ENCODE data around the gene ZBTB24.
A peak's percentile ranks its signal among the peaks of the same experiment; 100 is the strongest.
"Not testable (repeated sequence)": the region's sequence is repeated elsewhere in the genome, so short reads cannot be mapped to it uniquely, and the experiment has no call there.

The ZBTB24 gene

DNA sequence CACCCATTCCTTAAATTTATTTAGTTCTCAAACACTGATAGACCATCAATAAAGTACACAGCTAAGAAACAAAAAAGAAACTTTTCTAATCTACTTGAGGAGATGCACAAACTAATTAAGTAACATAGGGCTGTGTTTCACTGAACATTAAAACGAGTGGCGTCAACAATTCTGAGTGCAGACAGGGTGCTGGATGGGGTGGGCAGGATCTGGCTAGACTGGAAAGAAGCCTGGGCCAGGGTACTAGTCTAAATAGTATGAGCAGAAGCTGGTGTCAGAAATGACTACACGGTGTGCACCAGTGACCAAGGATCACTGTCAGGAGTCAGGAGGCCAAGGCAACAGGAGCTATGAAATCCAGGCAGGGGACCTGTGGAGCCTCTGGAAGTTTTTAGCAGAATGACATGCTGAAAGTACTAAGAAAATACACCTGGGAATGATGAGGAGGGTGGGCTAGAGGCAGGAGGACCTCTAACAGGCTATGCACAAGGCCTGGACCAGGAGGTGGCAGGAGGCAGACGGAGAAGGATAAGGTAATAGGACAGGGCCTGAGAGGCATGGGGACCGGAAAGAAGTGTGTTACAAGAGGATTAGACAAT lies 13.3 kb downstream of the ZBTB24 start:
- no peak for DNase-seq (ENCODE audit: low spot score)

DNA sequence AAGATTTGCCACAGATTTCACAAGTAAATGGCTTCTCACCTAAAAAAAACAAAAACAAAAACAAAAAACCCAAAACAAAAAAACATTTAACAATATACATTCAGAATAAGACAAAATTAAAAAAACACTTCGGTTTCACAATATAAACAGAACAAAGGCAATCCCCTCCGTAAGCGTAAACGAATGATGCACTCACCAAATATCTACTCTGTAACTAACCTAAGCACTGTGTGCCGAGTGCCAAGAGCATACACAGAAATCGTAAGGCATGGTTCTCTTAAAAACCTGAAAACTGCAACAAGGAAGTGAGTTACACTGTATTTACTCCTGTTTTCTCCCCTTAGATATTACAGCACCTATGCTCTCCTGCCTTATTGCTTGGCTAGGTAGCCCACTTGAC lies 15.3 kb downstream of the ZBTB24 start:
- DNase-seq (ENCODE audit: low spot score) = no peak

DNA sequence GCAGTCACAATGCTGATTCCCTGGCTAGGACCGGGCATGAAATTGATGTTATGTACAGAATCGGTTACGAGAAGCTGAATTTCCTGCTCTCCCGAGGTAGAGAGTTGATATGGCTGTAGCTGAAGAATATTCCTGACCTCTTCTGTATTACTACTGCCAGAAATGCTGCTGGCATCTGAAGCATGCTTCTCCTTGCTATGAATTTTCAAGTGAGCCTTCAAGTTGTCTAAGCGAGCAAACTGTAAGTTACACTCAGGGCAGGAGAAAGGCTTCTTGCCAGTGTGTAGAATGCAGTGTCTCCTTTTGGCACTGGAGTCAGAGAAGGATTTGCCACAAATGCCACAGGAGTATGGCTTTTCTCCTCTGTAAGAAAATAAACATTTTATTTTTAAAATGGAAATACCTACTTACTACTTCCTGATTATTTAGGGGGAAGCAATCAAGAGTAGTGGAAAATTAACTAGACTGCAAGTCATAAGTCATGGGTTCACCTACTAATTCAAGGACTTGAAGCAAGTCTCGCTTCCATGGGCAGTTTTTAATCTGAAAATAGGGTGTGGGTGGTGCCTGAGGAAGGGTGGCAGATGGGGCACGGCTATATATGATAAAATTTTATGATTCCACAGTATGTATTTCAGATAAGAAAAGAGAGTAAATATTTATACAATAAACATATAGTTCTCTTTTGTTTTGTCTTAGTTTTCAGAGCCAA lies 16.7 kb downstream of the ZBTB24 start:
- peak; percentile 51 for DNase-seq (ENCODE audit: low spot score)

DNA sequence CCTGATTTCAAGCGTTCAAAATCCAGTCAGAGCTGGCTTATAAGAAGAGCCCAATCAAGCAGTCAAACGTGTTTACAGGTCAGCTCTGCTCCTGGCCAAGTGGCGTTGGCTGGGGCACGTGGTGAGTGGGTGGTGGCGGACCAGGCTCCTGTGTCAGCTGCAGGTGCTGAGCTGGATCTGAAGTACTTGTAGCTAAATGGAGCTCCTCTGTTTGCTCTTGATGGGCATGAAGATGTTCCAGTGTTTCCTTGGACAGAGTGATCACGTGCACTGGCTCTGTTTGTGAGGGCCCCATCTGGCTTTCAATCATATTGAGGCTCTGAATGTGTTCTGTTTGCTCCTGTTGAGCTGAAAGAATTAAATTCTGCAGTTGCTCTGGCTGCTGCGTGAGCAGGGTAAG lies 17.2 kb downstream of the ZBTB24 start:
- no peak for DNase-seq (ENCODE audit: low spot score)

DNA sequence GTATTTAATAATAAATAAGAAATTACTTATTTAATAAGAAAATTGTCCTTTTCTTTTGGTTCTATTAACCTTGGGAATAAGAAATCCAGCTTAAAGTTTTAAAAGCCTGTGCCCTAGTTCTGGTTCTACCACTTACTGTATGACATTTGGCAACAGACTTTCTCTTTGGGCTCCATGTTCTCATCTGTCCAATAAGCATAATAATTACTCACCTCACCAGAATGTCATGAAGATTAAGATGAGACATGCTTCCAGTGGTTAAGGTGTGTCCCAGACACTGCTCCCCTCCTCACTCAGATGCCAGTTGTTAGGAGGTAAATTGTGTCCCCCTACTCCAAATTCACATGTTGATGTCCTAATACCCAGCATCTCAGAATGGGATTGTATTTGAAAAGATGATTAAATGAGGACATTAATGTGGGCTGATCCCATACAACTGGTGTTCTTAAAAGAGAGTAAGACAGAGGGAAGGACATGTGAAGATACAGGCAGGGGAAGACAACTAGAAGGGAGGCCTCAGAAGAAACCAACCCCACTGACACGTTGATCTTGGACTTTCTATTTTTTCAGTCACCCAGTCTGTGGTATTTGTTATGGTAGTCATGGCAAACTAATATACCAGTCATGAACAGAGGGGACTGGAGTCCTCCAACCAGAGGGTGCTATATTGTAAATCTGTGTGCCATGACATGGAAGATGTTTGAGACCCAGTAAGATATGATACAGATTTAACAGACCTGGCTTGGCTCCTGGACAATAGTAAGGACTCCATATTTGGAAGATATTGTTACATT lies 21.1 kb downstream of the ZBTB24 start:
- no peak for DNase-seq (ENCODE audit: low spot score)

DNA sequence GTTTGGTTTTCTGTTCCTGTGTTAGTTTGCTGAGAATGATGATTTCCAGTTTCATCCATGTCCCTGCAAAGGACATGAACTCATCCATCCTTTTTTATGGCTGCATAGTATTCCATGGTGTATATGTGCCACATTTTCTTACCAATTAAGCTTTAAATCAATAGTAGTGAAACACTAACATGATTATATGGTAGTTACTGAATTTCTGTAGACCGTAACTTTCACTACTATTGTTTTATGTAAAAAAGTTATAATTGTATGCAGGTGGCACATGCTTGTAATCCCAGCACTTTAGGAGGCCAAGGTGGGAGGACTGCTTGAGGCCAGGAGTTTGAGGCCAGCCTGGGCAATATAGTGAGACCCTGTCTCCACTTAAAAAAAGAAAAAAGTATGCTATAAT lies 21.8 kb downstream of the ZBTB24 start:
- not testable (repeated sequence) for DNase-seq (ENCODE audit: low spot score)

DNA sequence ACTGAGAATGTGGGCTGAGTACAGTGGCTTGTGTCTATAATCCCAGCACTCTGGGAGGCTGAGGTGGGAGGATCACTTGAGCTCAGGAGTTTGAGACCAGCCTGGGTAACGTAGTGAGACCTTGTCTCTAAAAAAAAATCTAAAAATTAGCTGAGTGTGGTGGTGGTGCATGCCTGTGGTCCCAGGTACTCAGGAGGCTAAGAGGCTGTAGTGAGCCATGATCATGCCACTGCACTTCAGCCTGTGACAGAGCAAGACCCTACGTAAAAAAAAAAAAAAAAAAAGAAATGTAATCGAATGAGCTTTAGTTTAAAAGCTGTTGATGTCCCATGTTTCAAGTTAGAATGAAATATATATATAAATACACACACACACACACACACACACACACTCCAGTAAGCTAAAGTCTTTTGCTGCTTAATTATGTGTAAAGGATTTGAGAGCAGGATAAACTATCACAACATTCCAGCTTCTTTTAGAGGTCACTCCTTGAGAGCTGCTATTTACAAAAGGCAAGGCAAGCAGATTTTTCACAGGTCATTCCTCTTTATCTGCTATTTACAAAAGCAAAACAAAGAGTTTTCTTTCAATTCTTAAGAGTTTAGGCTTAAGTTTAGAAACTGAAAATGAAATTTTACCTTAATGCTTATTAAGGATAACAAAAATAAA lies 22.7 kb downstream of the ZBTB24 start:
- DNase-seq (ENCODE audit: low spot score) = no peak

DNA sequence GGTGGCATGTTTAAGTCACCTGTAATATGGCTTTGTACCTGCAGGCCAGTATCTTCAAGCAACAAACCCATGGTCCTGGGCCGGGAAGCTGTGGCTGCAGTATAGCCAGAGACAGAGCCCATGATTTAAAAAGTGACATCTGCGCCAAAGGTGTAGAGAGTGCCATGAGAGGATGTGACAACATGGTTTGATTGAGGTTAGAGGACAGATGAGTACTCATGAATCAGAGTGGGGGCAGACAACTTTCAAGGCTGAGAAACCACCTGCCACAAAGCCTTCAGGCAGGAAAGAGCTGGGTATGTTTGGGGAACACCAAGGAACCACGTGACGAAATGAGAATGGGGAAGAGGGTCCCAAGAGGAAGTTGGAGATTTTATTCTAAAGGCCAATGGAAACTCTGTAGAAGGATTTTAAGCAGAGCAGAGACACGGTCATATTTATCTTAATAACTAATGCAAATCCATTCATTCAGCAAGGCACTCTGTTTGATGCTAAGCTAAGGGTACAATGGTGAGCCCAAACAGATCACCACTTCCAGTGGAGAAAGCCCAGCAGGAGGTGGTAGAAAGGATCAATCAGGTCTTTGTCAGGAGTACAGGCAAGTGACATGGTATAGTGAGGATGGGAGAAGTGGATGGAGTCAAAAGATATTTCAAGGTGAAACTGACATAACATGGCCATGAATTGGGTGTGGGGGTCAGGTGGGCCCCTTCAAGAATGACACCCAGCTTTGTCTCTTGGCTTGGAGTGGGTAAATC lies 24.1 kb downstream of the ZBTB24 start:
- no peak for DNase-seq (ENCODE audit: low spot score)

DNA sequence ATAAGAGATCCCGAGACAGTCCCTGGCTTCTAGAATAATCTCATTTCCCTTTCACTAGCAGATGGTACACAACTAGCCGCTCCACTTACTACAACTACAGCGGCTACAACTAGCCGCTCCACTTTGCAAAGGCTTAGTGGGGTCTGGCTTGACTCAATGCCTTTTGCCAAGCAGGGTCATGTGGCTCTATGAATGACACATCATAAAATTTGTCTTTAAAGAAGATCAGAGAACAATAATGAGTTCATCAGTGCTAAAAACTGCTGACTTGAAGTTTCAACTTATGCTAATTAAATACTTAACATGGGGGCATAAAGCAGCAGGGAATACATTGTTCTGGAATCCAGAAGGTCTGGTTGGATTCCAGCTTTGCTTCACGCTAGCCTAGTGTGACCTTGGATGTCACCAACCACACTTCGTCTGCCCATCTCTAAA lies 25.4 kb downstream of the ZBTB24 start:
- DNase-seq (ENCODE audit: low spot score) = no peak

DNA sequence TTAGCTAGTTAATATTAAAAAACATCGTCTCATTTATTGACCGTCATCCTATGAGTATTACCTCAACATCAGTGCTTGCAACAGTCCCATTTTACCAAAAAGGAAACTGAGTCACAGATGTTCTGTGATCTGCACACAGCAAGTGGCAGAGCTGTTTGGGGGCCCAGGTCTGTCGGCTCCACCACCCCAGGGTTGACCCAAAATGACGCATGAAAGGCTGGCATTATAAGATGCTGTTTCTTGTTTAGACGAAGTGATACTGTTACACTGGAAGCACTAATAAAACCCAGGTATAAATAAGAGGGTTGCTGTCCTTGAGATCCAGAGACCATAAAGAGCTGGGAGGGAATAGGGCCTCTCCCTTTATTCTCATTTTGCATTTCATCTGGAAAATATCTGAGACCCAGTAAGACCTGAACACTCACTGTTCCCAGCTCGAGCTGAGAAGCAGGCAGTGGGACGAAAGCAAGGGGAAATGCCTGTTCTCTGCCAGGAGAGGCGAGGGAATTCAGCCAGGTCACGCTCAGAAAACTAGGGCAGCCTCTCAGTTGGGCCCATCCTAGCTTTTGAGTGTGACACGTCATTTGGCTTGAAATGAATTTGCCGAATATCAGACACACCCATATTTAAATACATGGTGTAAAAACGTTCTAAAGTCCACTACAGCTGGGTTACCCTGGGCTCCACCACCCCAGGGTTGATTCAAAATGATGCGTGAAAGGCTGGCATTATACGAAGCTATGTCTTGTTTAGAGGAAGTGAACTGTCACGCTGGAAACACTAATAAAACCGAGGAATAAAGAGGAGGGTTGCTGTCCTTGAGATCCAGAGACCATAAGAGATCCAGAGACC lies 26.1 kb downstream of the ZBTB24 start:
- no peak for DNase-seq (ENCODE audit: low spot score)

DNA sequence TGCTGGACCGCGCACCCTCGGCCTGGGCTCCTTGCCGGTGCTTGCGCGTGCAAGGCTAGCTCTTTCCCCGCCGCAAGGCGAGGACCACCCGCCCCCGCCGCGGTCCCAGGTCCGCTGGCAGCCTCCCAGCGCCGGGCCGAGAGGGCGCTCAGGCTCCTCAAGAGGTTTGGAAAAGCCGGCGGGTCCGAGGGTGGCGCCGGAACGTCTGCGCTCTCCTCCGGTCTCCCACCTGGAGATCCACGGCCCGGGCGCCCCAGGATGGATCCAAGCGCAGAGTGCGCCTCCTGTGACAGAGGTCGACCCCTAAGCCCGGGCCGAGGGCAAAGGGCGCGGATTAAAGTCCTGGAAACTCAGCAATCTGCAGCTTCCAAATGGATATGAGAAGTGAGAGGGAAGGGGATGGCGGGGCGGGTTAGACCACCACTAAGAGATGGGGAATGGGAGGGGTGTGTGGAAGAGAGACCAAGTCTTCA lies 26.9 kb downstream of the ZBTB24 start:
- no peak for DNase-seq (ENCODE audit: low spot score)

DNA sequence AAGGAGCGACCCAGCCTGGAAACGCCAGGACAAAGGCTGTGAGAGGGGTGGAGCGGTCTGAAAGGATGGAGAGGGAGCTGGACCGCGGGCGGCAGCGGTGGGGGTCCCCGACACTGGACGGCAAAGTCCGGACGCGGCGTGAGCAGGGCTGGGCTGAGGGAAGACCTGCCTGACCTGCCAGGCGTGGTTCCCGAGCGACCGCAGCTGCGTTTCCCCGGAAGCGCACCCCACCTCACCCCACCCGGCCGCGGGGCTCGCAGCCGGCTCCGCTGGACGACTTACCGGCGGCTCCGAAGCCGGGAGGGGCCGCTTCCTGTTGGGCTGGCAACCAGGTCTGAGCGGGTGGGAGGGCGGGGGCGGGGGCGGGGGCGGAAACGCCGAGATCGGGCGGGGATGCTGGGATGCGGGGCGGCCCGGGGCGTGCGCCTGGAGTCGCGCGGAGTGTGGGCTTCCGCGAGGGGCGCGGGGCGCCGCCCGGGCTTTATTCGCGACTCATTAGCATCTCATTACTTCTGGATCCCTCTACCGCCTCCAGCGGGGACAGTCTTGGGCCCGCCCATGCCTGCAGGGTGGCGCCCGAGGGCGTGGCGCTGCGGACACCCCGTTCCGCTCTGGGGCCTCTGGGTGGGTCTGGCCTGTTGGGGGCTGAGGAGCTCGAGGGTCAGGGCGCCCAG lies 27.4 kb downstream of the ZBTB24 start, which contains the start of gene MICAL1:
MICAL1 (minus strand) TSS at position 336 of the 674 bp plus-strand sequence. CDS start 1,576 bp downstream, outside the sequence.
- peak; percentile 69 for DNase-seq (ENCODE audit: low spot score)

DNA sequence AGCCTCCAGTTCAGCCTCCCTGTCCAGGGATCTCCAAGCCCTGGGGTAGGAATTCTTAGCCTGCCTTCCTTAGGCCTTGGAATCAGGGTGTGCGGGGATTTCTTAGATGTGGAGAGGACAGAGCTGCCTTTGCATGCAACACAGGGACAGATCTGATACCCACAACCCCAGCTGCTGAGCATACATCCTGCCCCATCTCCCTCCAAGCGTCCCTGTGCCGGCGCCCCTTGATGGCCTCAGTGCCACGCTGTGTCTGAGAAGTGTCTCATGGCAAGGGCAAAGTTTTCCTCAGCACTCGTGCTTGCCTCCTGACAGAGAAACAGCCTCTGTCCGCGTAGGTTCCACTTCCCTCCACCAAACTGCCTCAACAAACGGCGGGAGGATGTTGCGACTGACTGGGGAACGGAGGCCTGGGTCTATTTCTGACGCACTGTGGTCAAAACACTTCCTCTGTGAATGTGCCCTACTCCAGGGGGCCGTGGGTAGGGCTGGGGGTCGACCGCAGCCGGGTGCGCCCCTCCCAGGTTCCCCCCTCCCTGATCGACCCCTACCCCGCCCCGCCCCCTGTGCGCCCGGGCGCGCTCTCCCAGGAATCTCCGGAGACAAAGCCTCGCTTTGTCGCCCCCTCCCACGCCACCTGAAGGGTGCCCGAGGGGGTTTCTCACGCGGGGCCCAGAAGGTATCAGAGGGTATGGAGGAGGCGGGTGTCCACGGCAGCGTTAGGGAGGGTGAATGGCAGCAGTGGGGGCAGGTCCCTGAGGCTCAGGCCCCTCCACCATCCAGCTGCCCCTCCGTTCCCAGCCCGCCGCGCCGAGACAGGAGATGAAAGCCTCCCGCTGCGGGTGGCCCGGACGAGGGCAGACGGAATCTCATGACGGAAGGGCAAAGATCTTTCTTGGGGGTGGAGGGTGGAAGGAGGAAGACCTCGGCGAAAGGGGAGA lies 28.3 kb downstream of the ZBTB24 start:
- DNase-seq (ENCODE audit: low spot score) = no peak

DNA sequence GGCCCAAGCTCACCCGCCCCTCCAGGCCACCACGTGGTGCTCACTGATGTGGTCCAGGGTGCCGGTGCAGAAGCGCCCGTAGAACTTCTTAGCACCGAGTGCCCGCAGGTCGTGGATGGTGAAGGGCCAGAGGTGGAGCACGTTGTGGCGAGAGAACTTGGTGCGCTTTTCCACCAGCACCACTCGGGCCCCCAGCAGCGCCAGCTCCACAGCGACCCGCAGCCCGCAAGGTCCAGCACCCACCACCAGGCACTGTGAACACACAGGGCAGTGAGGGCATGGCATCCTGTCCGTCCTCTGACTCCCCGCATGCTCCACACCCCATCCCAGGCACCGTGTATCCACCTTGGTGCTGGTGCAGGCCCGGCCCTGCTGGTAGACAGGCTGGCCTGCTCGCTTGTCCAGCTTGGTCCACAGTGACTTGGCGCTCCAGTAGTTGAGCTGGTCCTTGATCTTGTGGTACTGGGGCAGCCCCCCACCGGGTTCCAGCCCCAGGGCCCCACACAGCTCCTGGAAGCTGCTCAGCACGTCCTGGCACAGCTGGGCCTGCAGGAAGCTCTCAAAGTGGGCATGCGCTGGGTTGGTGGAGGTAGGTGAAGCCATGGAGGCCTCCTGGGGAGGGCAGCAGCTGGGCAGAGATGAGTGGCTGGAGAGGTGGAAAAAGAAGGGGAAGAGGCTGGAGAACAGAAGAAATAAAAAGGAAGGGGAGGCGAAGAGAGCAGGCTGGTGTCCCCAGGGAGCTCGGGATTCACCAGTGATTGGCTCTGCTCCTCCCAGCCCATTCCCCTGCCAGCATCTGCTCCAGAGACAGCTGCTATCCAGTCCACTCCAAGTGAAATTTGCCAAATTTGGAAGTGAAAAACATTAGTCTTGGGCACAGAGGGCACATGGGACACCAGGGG lies 29.2 kb downstream of the ZBTB24 start:
- DNase-seq (ENCODE audit: low spot score) = no peak

DNA sequence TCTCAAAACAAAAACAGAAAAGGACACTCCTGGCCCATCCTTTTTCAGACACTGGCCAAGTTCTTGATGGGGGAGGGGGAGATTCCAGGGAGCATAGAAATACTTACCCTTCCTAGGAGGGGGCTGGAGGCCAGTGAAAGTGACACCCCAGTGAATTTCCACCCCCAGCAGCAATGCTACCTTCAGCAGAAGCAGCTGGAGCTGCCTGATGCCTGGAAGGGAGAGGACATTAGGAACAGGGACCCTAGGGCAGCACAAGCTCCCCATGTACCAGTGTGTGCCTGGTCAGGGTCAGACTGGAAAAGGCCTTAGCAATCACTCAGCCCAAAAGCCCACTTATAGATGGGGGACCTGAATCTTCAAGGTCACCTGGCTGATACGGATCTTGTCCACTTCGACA lies 29.9 kb downstream of the ZBTB24 start:
- DNase-seq (ENCODE audit: low spot score) = no peak

DNA sequence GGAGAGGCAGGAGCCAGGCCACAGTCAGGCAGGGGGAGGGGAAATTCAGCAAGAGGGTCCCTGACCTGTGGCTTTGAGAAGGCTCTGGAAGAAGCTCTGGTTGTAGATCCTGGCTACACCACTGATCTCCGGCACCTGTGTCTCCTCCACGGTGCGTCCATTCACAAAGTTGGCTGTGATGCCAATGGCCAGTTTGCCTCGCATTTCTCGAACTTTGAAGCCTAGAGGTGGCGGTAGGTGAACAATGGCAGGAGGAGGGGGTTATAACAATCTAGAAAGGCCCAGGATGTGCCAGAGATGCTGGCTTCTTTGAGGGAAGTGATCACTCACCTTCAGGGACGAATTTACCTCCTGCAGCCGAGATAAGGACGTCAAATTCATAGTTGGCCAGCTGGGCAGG lies 30.8 kb downstream of the ZBTB24 start:
- DNase-seq (ENCODE audit: low spot score) = no peak

DNA sequence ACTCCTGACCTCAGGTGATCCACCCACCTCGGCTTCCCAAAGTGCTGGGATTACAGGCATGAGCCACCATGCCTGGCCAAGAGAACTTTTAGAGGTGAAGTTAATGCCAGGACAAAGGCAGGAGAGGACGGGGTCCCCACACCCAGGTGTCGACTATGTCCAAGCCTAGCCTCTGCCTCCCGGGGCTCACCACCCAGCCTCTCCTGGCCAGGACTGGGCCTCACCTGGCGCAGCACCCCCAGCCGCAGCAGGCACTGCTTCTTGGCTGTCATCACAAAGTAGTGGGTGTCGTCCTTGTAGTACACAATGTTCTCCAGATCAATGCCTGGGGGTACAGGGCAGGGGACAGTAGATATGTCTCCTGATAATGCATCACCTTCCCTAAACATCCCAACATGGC lies 31.6 kb downstream of the ZBTB24 start:
- DNase-seq (ENCODE audit: low spot score) = no peak

DNA sequence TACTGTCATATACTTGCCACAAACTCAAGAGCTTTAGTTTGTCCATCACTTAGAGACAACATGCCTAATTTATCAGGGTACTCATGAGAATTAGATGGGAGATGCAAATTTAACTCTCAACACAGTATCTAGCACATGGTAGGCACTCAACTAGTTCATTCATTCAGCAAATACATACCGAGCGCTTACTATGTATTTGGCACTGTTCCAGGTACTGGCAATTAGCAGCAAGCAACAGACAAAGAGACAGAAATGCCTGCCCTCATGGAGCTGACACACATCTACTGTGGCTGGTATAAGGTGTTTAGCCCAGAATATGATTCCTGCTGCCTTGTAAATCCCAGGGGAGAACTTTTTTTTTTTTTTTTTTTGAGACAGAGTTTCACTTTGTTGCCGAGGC lies 32.2 kb downstream of the ZBTB24 start:
- DNase-seq (ENCODE audit: low spot score) = peak; percentile 35
